VCaP (cell line): ENCODE data around the gene DGKI.

Source experiments
- H3K27ac ChIP-seq: fragments of 450-650 bp; 2 replicates; pipeline ENCODE4 v1.5.1; 2017
- TF ChIP-seq, protein P1 (sequence below): fragments of 450-650 bp; conservative IDR thresholded peaks from 2 replicates; pipeline ENCODE4 v1.5.1; 2017; ENCODE audit warnings: mild to moderate bottlenecking, moderate library complexity

Gene DGKI

DNA sequence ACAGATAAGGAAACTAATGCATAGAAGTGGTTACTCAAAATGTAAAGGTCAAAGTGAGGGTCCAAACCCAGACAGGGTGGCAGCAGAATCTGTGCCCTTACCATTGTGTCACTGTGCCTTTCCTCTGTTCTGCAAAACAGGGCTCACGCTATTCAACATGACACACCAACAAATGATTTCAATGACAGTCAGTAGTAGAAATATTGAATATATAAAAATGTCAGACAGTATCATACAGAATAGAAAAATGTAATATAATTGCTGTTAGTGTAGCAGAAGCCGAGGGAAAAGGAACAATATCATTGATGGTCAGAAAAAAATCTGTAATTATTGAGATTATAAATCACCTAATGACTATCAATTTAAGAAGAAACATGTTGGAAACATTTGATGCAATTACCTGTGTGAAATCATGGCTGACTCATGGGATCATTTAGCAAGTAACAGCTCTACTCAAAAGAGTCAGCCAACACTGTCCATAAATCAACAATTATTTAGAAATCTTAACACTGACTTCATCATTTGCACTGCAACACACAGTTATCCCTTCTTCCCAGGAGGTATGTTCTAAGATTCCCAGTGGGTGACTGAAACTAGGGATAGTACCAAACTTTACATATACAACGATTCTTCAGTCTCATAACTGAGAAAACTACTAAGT lies 198.7 kb downstream of the DGKI start:
- H3K27ac ChIP-seq: no peak overlapping the region
- TF ChIP-seq, protein P1, sequence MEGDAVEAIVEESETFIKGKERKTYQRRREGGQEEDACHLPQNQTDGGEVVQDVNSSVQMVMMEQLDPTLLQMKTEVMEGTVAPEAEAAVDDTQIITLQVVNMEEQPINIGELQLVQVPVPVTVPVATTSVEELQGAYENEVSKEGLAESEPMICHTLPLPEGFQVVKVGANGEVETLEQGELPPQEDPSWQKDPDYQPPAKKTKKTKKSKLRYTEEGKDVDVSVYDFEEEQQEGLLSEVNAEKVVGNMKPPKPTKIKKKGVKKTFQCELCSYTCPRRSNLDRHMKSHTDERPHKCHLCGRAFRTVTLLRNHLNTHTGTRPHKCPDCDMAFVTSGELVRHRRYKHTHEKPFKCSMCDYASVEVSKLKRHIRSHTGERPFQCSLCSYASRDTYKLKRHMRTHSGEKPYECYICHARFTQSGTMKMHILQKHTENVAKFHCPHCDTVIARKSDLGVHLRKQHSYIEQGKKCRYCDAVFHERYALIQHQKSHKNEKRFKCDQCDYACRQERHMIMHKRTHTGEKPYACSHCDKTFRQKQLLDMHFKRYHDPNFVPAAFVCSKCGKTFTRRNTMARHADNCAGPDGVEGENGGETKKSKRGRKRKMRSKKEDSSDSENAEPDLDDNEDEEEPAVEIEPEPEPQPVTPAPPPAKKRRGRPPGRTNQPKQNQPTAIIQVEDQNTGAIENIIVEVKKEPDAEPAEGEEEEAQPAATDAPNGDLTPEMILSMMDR: no peak

DNA sequence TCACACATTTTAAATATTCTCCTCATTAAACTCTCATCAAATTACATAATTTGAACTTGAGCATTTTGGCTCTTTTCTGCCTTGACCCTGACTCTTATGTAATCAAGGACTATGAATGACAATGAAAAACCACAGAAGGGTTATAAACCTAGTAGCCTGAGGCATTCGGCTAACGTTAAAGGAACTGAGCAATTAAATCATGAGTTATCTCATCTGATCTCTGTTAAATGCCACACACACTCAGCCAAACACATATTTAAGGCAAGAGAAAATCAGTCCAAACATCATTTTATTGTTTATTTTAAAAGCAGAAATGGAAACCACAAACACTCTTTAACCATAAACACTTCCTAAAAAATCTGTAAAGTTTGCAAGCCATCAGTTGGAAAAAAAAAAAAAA lies 204.3 kb downstream of the DGKI start:
- TF ChIP-seq, protein P1: no peak
- H3K27ac ChIP-seq: no peak overlapping the region

DNA sequence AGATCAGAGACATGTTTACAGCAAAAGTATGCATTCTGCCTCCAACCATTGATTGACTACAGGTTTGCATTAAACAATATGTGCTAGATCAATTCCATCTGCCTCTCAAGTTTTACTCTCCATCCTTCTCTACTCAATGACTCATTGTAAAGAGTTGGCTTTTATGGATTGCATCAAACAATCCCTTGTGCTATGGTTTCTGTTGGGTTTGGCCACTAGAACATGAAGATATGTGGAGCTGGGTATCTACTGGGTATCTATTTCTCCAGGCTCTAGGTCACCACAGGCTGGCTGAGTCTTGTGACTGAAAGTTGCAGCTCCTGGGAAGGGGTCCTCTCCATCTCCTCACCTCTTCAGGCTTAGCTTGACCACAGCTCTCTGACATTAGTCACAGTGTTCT lies 204.7 kb downstream of the DGKI start:
- TF ChIP-seq, protein P1: no peak
- H3K27ac ChIP-seq: no peak overlapping the region

DNA sequence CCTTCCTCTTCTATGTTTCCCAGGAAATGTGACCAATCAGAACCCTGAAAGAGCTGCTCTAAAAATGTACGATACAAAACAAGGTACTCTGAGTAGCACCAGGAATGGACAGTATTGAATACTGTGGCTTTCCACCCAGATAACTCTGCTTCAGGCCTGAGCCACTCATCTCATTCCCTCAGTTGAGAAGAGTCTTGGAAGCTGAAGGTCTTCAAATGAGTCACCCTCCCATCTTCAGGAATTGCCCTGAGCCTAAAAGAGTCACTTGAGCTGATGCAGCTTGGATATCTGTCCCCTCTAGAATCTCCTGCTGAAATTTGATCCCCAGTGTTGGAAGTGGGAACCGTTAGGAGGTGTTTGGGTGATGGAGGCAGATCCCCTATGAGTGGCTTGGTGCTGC lies 210.4 kb downstream of the DGKI start:
- TF ChIP-seq, protein P1: no peak
- H3K27ac ChIP-seq: no peak overlapping the region

DNA sequence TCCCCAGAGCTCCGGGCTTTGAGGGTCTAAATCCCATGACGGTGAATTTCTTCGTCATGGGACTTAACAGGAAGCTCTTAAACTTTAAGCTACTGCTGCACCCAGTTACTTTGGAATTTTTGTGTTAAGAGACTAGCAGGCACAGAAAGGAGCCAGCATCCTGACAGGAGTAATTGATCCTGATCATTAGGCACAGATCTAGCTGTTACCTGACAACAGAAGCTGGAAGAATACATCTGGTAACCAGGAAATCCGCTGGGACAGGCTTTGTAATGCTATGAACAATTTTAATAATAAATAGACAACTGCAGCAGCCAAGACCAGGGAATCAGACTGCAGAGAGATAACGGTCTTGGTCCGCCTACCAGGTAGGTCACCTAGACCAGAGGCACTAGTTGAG lies 210.9 kb downstream of the DGKI start:
- TF ChIP-seq, protein P1: no peak
- H3K27ac ChIP-seq: no peak overlapping the region

DNA sequence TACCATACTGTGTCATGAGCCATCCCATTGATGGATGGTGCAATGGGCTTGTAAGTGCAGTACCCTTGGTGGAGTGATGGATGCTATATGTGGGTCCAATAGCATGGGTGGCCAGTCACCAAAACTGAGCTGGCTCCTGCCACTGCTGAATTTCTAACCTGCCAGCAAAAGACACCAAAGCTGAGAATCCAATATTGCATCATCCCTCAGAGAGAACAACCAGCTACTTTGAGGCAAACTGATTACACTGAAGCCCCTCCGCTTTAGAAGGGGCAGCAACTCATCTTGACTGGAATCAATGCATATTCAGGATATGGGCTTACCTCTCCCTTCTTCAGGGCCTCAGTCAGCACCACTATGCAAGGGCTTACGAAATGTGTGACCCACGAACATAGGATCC lies 211.6 kb downstream of the DGKI start:
- TF ChIP-seq, protein P1: no peak
- no peak overlapping the region for H3K27ac ChIP-seq

DNA sequence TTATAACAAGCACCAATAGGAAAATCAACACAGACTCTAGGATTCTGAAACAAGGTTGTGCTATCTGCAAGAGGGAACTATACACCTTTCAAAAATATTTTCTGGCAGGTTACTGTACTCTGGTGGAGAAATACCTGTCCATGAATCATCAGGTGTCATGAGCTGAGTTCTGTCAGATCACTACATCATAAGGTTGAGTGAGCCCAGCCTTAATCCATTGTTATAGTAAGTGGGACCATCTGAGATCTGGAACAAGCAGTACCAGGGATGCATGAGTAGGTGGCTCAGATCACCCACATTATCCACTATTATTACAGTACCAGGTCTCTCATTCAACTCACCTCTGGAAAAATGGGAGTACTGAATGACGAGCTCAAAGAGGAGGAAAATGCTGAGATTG lies 212.4 kb downstream of the DGKI start:
- H3K27ac ChIP-seq: no peak overlapping the region
- TF ChIP-seq, protein P1: no peak
